Activated B cell treated with CpG ODN at 0.5 μM for 24 hours (primary cell): Measurements from ENCODE around the gene ARL11. TPM values are rescaled to one million over a fixed set of nuclear protein-coding genes. Genes with fewer than 3 reads are reported as not detected.

ENCODE experiments used
- ATAC-seq: fragments of 200-7000 bp; cut with Tn5 transposase; one replicate; pipeline ENCODE4 v1.10.0; 2021; ENCODE audit warnings: low read depth, mild to moderate bottlenecking, moderate library complexity
- CTCF ChIA-PET: fragments of 350-600 bp; sonication (Branson Sonifier 250); formaldehyde crosslinking; loops from one replicate; lab custom pipeline; 2021; ENCODE audit warnings: antibody characterized with exemption; lab: Charles Lee
- POLR2A ChIA-PET: fragments of 350-600 bp; sonication (Branson Sonifier 250); formaldehyde crosslinking; loops from one replicate; lab custom pipeline; 2021; ENCODE audit warnings: antibody characterized with exemption; lab: Charles Lee
- DNase-seq: peaks from one replicate; pipeline ENCODE4 v3.0.0; 2022
- H3K27ac Mint-ChIP-seq: one replicate; pipeline ENCODE4 v1.8.0; 2020; ENCODE audit warnings: mixed read lengths
- H3K27me3 Mint-ChIP-seq: one replicate; pipeline ENCODE4 v1.8.0; 2021; ENCODE audit warnings: mixed read lengths
- H3K36me3 Mint-ChIP-seq: one replicate; pipeline ENCODE4 v1.8.0; 2021; ENCODE audit warnings: low read depth, mixed read lengths
- H3K4me1 Mint-ChIP-seq: one replicate; pipeline ENCODE4 v1.8.0; 2021; ENCODE audit warnings: mixed read lengths
- H3K4me3 Mint-ChIP-seq: one replicate; pipeline ENCODE4 v1.8.0; 2020; ENCODE audit warnings: mild to moderate bottlenecking, mixed read lengths
- H3K9me3 Mint-ChIP-seq: one replicate; pipeline ENCODE4 v1.8.0; 2020; ENCODE audit warnings: mixed read lengths
- CTCF ChIP-seq: fragments of 200-600 bp; IDR thresholded peaks from one replicate; pipeline ENCODE4 v1.8.0; 2022; ENCODE audit warnings: antibody characterized with exemption, mild to moderate bottlenecking
- intact Hi-C: fragments of 100-400 bp; cut with micrococcal nuclease; formaldehyde crosslinking; loops from one replicate; pipeline ENCODE4 v1.15.1; 2024
- total RNA-seq: library from RNA; stranded (reverse); gene quantifications from 2 replicates; pipeline ENCODE4 v1.2.3, GENCODE V29; 2022

ARL11 gene
- total RNA-seq, 1 donor from 2014 or later, result 10.7 TPM

- no peak overlapping the region for H3K27ac Mint-ChIP-seq
- ChIA-PET POLR2A (no interaction called here), CTCF (no interaction called here)
These were observed 42.5 kb downstream of the ARL11 start for GRCh38 chr13:49670828-49671227.

GRCh38 chr13:49676581-49677298 is 48.4 kb downstream of the ARL11 start:
- TF ChIP-seq CTCF, result no peak
- H3K9me3 Mint-ChIP-seq, result no peaks in the 10 kb centered on the region
- H3K36me3 Mint-ChIP-seq, result peaks cover 12% of the 10 kb centered on the region
- ChIA-PET CTCF (no interaction called here), POLR2A (no interaction called here)
- no peak for ATAC-seq
- no peak overlapping the region for H3K27ac Mint-ChIP-seq
- no peak for DNase-seq
- no peaks in the 10 kb centered on the region for H3K27me3 Mint-ChIP-seq
- H3K4me1 Mint-ChIP-seq, result peaks cover 17% of the 10 kb centered on the region
- no peak overlapping the region for H3K4me3 Mint-ChIP-seq
- intact Hi-C loops, result no loop called here

More at GRCh38 chr13:49670828-49671227, 42.5 kb downstream of the ARL11 start:
- TF ChIP-seq CTCF, result no peak
- Mint-ChIP-seq H3K4me3 (no peak overlapping the region), H3K9me3 (no peaks in the 10 kb centered on the region), H3K36me3 (peaks cover 22% of the 10 kb centered on the region), H3K4me1 (peaks cover 6% of the 10 kb centered on the region), H3K27me3 (no peaks in the 10 kb centered on the region)
- no peak for ATAC-seq
- intact Hi-C loops, result no loop called here
- DNase-seq, result no peak

- TF ChIP-seq CTCF, result no peak
- intact Hi-C loops, result no loop called here
- Mint-ChIP-seq H3K9me3 (no peaks in the 10 kb centered on the region), H3K27ac (no peak overlapping the region), H3K4me3 (no peak overlapping the region), H3K4me1 (peaks cover 19% of the 10 kb centered on the region), H3K36me3 (peaks cover 14% of the 10 kb centered on the region), H3K27me3 (no peaks in the 10 kb centered on the region)
- ATAC-seq (no peak), DNase-seq (no peak)
- POLR2A ChIA-PET, result interaction anchor here (1.7 kb wide), 1 partner anchor 115 kb away, joined by 4 read pairs; the partner anchor contains the start of gene KPNA3
- CTCF ChIA-PET, result interaction anchor here (1.2 kb wide), 1 partner anchor 10 kb away, joined by 3 read pairs; no protein-coding TSS in a partner anchor
These were observed 50.0 kb downstream of the ARL11 start for GRCh38 chr13:49678191-49678914.

DNA sequence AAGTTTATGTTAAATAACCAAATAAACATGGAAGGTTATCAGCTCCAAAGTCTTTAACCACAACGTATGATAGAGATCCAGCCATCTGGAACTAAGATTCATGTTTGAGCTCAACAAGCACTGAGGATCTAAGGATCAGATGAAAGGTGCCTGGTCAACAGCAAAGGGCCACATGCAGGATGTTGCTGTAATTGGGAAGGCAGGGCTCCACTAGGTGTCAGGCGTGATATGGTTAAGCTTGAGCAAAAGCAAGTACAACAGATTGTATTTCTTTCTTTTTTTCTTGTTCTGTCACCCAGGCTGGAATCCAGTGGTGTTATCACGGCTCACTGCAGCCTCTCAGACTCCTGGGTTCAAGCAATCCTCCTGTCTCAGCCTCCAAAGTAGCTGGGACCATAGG is 50.9 kb downstream of the ARL11 start:
- no peak overlapping the region for H3K4me3 Mint-ChIP-seq
- no peak for TF ChIP-seq CTCF
- H3K27ac Mint-ChIP-seq, result no peak overlapping the region
- H3K27me3 Mint-ChIP-seq, result no peaks in the 10 kb centered on the region
- peaks cover 19% of the 10 kb centered on the region for H3K4me1 Mint-ChIP-seq
- no peak for ATAC-seq
- no peaks in the 10 kb centered on the region for H3K9me3 Mint-ChIP-seq
- CTCF ChIA-PET, result interaction anchor here (1.2 kb wide), 1 partner anchor 9 kb away, joined by 3 read pairs; no protein-coding TSS in a partner anchor
- no peak for DNase-seq
- POLR2A ChIA-PET, result interaction anchor here (1.7 kb wide), 1 partner anchor 114 kb away, joined by 4 read pairs; the partner anchor contains the start of gene KPNA3
- intact Hi-C loops, result no loop called here
- peaks cover 14% of the 10 kb centered on the region for H3K36me3 Mint-ChIP-seq

DNA sequence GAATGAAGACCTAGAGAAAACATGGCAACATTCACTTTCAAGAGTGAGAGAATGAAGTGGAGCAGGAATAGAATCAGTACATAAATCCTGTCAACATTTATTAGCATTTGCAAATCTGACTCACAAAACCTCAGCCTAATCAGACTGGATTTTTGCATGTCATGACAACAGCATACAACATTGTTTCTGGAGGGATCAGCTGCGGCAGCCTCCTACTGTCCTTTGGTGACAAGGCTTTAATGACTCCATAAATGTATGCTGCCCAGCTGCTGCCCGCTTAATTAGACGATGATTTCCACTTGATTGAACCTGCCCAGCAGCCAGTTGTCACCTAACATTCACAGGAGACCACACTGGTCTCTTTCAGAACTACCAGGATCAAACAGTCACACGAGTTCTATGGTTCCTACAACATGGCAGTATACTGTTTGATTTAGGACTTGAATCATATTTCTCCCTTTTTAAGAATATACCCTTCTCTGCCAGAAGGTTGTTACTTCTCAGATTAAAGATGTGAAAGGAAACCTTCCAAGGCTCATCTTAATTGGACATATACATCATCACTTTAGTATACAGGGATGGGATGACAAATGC is 53.6 kb downstream of the ARL11 start:
- CTCF ChIA-PET, result no interaction called here

More for the DNA sequence above, 53.6 kb downstream of the ARL11 start:
- H3K9me3 Mint-ChIP-seq, result no peaks in the 10 kb centered on the region
- no peak overlapping the region for H3K4me3 Mint-ChIP-seq
- H3K4me1 Mint-ChIP-seq, result peaks cover 4% of the 10 kb centered on the region
- ATAC-seq, result no peak
- DNase-seq, result no peak
- POLR2A ChIA-PET, result no interaction called here
- no peaks in the 10 kb centered on the region for H3K27me3 Mint-ChIP-seq
- intact Hi-C loops, result no loop called here
- no peak for TF ChIP-seq CTCF
- peaks cover 19% of the 10 kb centered on the region for H3K36me3 Mint-ChIP-seq
- H3K27ac Mint-ChIP-seq, result no peak overlapping the region
